Fibroblast of lung (primary cell): ENCODE measurements around the gene TRIM71. TPM values are rescaled to one million over a fixed set of nuclear protein-coding genes. Genes with fewer than 3 reads are reported as not detected.

Source experiments
- DNase-seq, 2 donors: peaks; one replicate each; pipeline versions ENCODE4 v3.0.0 to v3.0.0-alpha.2; 2010; ENCODE audit warnings: low read depth in 2 of 2
- H2AFZ ChIP-seq: 2 replicates; pipeline ENCODE4 v1.5.1; 2012; ENCODE audit warnings: low read length, control low read depth, inconsistent platforms
- H3K27ac ChIP-seq: 2 replicates; pipeline ENCODE4 v1.5.1; 2011; ENCODE audit warnings: low read length, control low read depth; ENCODE audit not compliant: insufficient read depth
- H3K27me3 ChIP-seq: 2 replicates; pipeline ENCODE4 v1.5.1; 2011; ENCODE audit warnings: mild to moderate bottlenecking, low read length; ENCODE audit not compliant: control insufficient read depth, insufficient read depth
- H3K36me3 ChIP-seq: 2 replicates; pipeline ENCODE4 v1.5.1; 2011; ENCODE audit warnings: low read length; ENCODE audit not compliant: control insufficient read depth, insufficient read depth
- H3K4me1 ChIP-seq: 2 replicates; pipeline ENCODE4 v1.5.1; 2011; ENCODE audit warnings: low read length; ENCODE audit not compliant: control insufficient read depth, insufficient read depth; ENCODE audit errors: extremely low read depth
- H3K4me2 ChIP-seq: 2 replicates; pipeline ENCODE4 v1.5.1; 2011; ENCODE audit warnings: low read length, control low read depth; ENCODE audit not compliant: insufficient read depth; ENCODE audit errors: extremely low read depth
- H3K4me3 ChIP-seq, 4 experiments: fragments of 200-600 bp in 1 of 4; sonication (generic) in 1 of 4; replicated peaks in 1 of 4; 2 replicates each; pipeline ENCODE4 v1.5.1; 2011 to 2016; ENCODE audit warnings: low read length in 4 of 4, low read depth in 3 of 4, mild to moderate bottlenecking in 3 of 4, control low read depth in 2 of 4, inconsistent platforms in 1 of 4, mixed read lengths in 1 of 4; ENCODE audit not compliant: insufficient read depth in 1 of 4; ENCODE audit errors: control extremely low read depth in 1 of 4
- H3K79me2 ChIP-seq: 2 replicates; pipeline ENCODE4 v1.5.1; 2012; ENCODE audit warnings: mild to moderate bottlenecking, low read length, inconsistent platforms; ENCODE audit not compliant: control insufficient read depth, insufficient read depth
- H3K9ac ChIP-seq: 2 replicates; pipeline ENCODE4 v1.5.1; 2011; ENCODE audit warnings: mild to moderate bottlenecking, low read length, control low read depth; ENCODE audit not compliant: insufficient read depth
- H3K9me3 ChIP-seq: 2 replicates; pipeline ENCODE4 v1.5.1; 2012; ENCODE audit warnings: low read depth, low read length; ENCODE audit not compliant: control insufficient read depth, insufficient read depth
- H4K20me1 ChIP-seq: 2 replicates; pipeline ENCODE4 v1.5.1; 2011; ENCODE audit warnings: low read length; ENCODE audit not compliant: control insufficient read depth, insufficient read depth; ENCODE audit errors: extremely low read depth
- EZH2 ChIP-seq: IDR thresholded peaks from 2 replicates; pipeline ENCODE4 v1.5.1; 2012; ENCODE audit warnings: low read length, control low read depth, mild to moderate bottlenecking; ENCODE audit errors: missing control alignments
- polyA plus RNA-seq, 2 donors: library from polyadenylated mRNA; depleted of rRNA in 1 of 2; stranded (reverse) in 1 of 2; unstranded in 1 of 2; fragments of >200 nt; gene quantifications; 2 replicates each; pipeline ENCODE4 v1.2.1, GENCODE V29; 2011 to 2012; ENCODE audit warnings: missing spikeins in 1 of 2
- total RNA-seq: library from RNA; depleted of rRNA; stranded (reverse); fragments of >200 nt; gene quantifications from 2 replicates; pipeline ENCODE4 v1.2.1, GENCODE V29; 2014
- TF ChIP-seq, protein P1 (sequence below), 2 donors: IDR thresholded peaks in 1 of 2; conservative IDR thresholded peaks in 1 of 2; 1 replicate in 1 of 2; 2 replicates in 1 of 2; pipeline ENCODE4 v1.5.1; 2011 to 2012; ENCODE audit warnings: low read length in 2 of 2, control low read depth in 1 of 2, inconsistent platforms in 1 of 2, low read depth in 1 of 2, mild to moderate bottlenecking in 1 of 2

TRIM71 gene
- total and polyA plus RNA-seq, 2 donors (not counting 1 experiment from before 2014, with no cell fraction given), result under 0.01 to 0.02 TPM

DNA sequence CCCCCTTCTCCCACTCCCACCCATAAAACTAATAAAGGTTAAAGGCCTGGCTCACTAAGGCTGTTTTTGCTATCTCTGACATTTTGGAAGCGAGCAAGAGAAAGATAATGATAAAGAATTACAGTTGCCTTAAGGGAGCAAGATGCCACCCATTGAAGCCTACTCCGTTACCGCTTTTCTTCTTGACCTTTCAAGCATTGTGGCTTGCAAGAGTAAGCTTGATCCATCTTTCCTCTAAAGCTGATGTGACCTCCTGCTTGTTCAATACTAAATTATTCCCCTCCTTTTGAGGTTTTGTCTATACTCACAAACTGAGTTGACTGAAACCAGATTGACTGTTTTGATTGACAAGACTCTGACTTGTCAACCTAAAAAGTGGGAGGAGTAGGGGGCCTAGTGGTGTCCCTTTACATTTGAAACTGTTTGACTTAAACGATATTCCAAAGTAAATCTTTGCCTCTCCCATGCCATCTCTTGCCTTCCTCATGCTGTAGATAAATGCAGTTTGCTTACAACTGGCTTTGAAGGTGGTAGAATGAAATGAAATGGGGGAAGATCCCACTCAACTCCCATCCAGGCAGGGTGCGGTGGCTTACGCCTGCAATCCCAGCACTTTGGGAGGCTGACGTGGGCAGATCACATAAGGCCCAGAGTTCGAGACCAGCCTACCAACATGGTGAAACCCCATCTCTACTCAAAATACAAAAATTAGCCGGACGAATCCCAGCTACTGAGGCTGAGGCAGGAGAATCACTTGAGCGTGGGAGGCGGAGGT lies 8.0 kb downstream of the TRIM71 start:
- no peak overlapping the region for H3K27ac ChIP-seq
- no peaks in the 10 kb centered on the region for H3K36me3 ChIP-seq
- TF ChIP-seq EZH2, result no peak
- TF ChIP-seq, protein P1, sequence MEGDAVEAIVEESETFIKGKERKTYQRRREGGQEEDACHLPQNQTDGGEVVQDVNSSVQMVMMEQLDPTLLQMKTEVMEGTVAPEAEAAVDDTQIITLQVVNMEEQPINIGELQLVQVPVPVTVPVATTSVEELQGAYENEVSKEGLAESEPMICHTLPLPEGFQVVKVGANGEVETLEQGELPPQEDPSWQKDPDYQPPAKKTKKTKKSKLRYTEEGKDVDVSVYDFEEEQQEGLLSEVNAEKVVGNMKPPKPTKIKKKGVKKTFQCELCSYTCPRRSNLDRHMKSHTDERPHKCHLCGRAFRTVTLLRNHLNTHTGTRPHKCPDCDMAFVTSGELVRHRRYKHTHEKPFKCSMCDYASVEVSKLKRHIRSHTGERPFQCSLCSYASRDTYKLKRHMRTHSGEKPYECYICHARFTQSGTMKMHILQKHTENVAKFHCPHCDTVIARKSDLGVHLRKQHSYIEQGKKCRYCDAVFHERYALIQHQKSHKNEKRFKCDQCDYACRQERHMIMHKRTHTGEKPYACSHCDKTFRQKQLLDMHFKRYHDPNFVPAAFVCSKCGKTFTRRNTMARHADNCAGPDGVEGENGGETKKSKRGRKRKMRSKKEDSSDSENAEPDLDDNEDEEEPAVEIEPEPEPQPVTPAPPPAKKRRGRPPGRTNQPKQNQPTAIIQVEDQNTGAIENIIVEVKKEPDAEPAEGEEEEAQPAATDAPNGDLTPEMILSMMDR (conservative IDR thresholded peaks at IDR 0.05 in 1 of 2, IDR thresholded peaks at IDR 0.05 in 1 of 2; ENCODE audit: low read depth in 1 of 2, low read length in 2 of 2), result no peak
- H4K20me1 ChIP-seq, result no peaks in the 10 kb centered on the region
- H3K9me3 ChIP-seq, result no peaks in the 10 kb centered on the region
- no peak overlapping the region for H3K4me3 ChIP-seq
- no peaks in the 10 kb centered on the region for H3K4me1 ChIP-seq
- no peak overlapping the region for H3K4me2 ChIP-seq
- no peak overlapping the region for H2AFZ ChIP-seq
- DNase-seq, result no peak
- no peaks in the 10 kb centered on the region for H3K79me2 ChIP-seq
- H3K27me3 ChIP-seq, result peaks cover 17% of the 10 kb centered on the region
- H3K9ac ChIP-seq, result no peak overlapping the region

DNA sequence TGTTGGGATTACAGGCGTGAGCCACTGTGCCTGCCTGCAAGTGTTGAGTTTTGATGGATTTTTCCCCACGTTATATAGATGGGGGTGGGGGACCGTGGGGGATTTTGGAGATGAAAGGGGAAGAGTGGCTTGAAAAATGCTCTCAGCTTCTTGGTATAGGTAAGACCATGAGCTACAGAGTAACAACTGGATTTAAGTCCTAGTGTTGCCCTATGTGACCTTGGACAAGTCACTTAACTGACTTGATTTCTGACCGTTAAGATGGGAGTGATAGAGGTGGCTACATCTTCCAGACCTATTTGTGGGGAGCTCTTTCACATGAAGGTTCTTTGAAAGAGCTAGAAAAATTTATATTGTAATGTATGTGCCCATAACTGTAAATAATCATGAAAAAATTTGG lies 13.3 kb downstream of the TRIM71 start:
- no peak overlapping the region for H3K4me2 ChIP-seq
- no peaks in the 10 kb centered on the region for H3K79me2 ChIP-seq
- H3K4me3 ChIP-seq, result no peak overlapping the region
- DNase-seq, result no peak
- H3K4me1 ChIP-seq, result no peaks in the 10 kb centered on the region
- H3K36me3 ChIP-seq, result no peaks in the 10 kb centered on the region
- no peak overlapping the region for H2AFZ ChIP-seq
- H3K27ac ChIP-seq, result no peak overlapping the region
- no peak overlapping the region for H3K9ac ChIP-seq
- H3K9me3 ChIP-seq, result no peaks in the 10 kb centered on the region
- TF ChIP-seq, protein P1 (conservative IDR thresholded peaks at IDR 0.05 in 1 of 2, IDR thresholded peaks at IDR 0.05 in 1 of 2; ENCODE audit: low read depth in 1 of 2, low read length in 2 of 2), result no peak
- TF ChIP-seq EZH2, result no peak
- H3K27me3 ChIP-seq, result peaks cover 8% of the 10 kb centered on the region
- no peaks in the 10 kb centered on the region for H4K20me1 ChIP-seq

DNA sequence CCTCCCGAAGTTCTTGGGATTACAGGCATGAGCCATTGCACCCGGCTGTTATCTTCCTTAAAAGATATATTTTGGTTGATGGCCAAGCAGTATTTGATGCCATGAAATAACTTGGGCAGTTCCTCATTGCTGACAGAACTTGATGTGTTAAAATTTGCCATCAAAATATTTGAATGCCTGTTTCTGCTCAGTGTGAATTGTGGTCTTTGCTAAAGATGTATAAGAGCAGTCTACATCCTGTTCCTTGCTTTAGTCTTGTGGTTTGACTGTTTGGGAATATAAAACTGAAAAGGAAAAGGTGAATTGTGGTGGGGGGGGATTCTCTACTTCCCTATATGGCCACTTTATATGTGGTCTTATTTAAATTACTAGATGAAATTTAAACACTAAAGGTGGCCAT lies 14.0 kb downstream of the TRIM71 start:
- no peaks in the 10 kb centered on the region for H4K20me1 ChIP-seq
- TF ChIP-seq, protein P1 (conservative IDR thresholded peaks at IDR 0.05 in 1 of 2, IDR thresholded peaks at IDR 0.05 in 1 of 2; ENCODE audit: low read depth in 1 of 2, low read length in 2 of 2), result no peak
- TF ChIP-seq EZH2, result no peak
- no peak overlapping the region for H3K27ac ChIP-seq
- H3K4me2 ChIP-seq, result no peak overlapping the region
- H3K36me3 ChIP-seq, result no peaks in the 10 kb centered on the region
- no peaks in the 10 kb centered on the region for H3K79me2 ChIP-seq
- H3K9ac ChIP-seq, result no peak overlapping the region
- H3K27me3 ChIP-seq, result peaks cover 8% of the 10 kb centered on the region
- no peak overlapping the region for H2AFZ ChIP-seq
- no peak overlapping the region for H3K4me3 ChIP-seq
- H3K4me1 ChIP-seq, result no peaks in the 10 kb centered on the region
- no peaks in the 10 kb centered on the region for H3K9me3 ChIP-seq
- no peak for DNase-seq
